ENCODE data around the gene PADI1. TPM values are rescaled to one million over a fixed set of nuclear protein-coding genes. Genes with fewer than 3 reads are reported as not detected.

Gene PADI1
- total RNA-seq, 1 experiment from 2014 or later, result 0.24 TPM

GRCh38 chr1:17181781-17182464, 23.0 kb upstream of the PADI1 start:
- no peak for DNase-seq

More at GRCh38 chr1:17181781-17182464, 23.0 kb upstream of the PADI1 start:
- Histone ChIP-seq H2AK5ac (ENCODE audit: insufficient read length, low read length) (no peak overlapping the region), H2BK120ac (ENCODE audit: low read depth, low read length, poor library complexity, severe bottlenecking) (no peak overlapping the region), H3T11ph (ENCODE audit: low read length) (no peak overlapping the region), H3K18ac (ENCODE audit: insufficient read length, low read depth, low read length) (no peak overlapping the region), H3K27me3 (ENCODE audit: insufficient read depth, low read length) (no peaks in the 10 kb centered on the region), H2BK15ac (ENCODE audit: low read depth, low read length) (no peak overlapping the region; the same call in 1 of the 2 replicates), H4K5ac (ENCODE audit: insufficient read length, low read depth, low read length) (no peak overlapping the region), H3K79me1 (ENCODE audit: insufficient read depth, low read depth, low read length, poor library complexity, severe bottlenecking) (no peaks in the 10 kb centered on the region), H3K4me2 (ENCODE audit: insufficient read depth, insufficient read length, low read length) (no peak overlapping the region), H2BK12ac (ENCODE audit: insufficient read length, low read depth, low read length) (no peak overlapping the region), H3K14ac (ENCODE audit: insufficient read depth, low read length) (no peak overlapping the region), H2BK20ac (ENCODE audit: low read depth, low read length, poor library complexity, severe bottlenecking) (no peak overlapping the region), H2BK5ac (ENCODE audit: insufficient read length, low read length) (no peak overlapping the region), H3K4ac (ENCODE audit: low read depth, low read length) (no peak overlapping the region), H4K20me1 (ENCODE audit: control insufficient read depth, insufficient read depth, insufficient read length) (no peaks in the 10 kb centered on the region), H3K9me3 (ENCODE audit: control insufficient read depth, low read depth, low read length) (no peaks in the 10 kb centered on the region), H4K91ac (ENCODE audit: insufficient read length, low read depth, low read length) (no peak overlapping the region), H3K23me2 (ENCODE audit: insufficient read length, low read depth, low read length, poor library complexity, severe bottlenecking) (no peaks in the 10 kb centered on the region), H3K56ac (ENCODE audit: insufficient read length, low read depth, low read length) (no peak overlapping the region), H4K8ac (replicated peaks; ENCODE audit: insufficient read length, low read depth, low read length) (no peak overlapping the region), H3K79me2 (ENCODE audit: insufficient read depth, low read length) (no peaks in the 10 kb centered on the region), H3K9ac (ENCODE audit: extremely low read depth, insufficient read length, low read length) (no peak overlapping the region), H3K23ac (ENCODE audit: insufficient read length, low read depth, low read length) (no peak overlapping the region), H3K4me1 (ENCODE audit: insufficient read depth, low read length) (no peaks in the 10 kb centered on the region; the same call in 1 of the 2 replicates), H3K27ac (ENCODE audit: insufficient read length, low read depth, low read length) (no peak overlapping the region), H2AFZ (ENCODE audit: low read length) (no peak overlapping the region)
- TF ChIP-seq CTCF (conservative IDR thresholded peaks at IDR 0.05), result no peak
- H3K36me3 Mint-ChIP-seq (ENCODE audit: insufficient read depth in 1 of 3, low read depth in 3 of 3), result no peaks in the 10 kb centered on the region
- no peaks in the 10 kb centered on the region; the same call in 1 of the 2 replicates for H3K27me3 Mint-ChIP-seq (ENCODE audit: low read depth)
- H3K9me3 Mint-ChIP-seq, result no peaks in the 10 kb centered on the region
- no peak overlapping the region for H3K27ac Mint-ChIP-seq
- no CpG with 5 or more reads among the region's 6 CpGs for WGBS (ENCODE audit: extremely low coverage, insufficient read length, low lambda C conversion rate)
- H3K4me1 Mint-ChIP-seq, result peaks cover 12 to 13% of the 10 kb centered on the region in 2 experiments
- H3K4me3 Mint-ChIP-seq, result no peak overlapping the region

All from H9 (cell line).